T-cell (primary cell): ENCODE results near the gene PAPPA. TPM values are rescaled to one million over a fixed set of nuclear protein-coding genes. Genes with fewer than 3 reads are reported as not detected.

Source experiments
- ATAC-seq, 4 experiments: fragments of 200-7000 bp in 3 of 4; fragments of 150-1000 bp in 1 of 4; cut with Tn5 transposase; replicated peaks in 1 of 4; 1 replicate in 3 of 4; 2 replicates in 1 of 4; pipeline ENCODE4 v1.10.0; 2021; ENCODE audit warnings: moderate library complexity in 3 of 4, mild to moderate bottlenecking in 2 of 4, moderate number of reproducible peaks in 1 of 4
- CTCF ChIA-PET, 2 donors: fragments of 300-600 bp; sonication (Branson Sonifier 250); formaldehyde crosslinking; loops; one replicate each; lab custom pipeline; 2022; ENCODE audit warnings: antibody characterized with exemption in 2 of 2; lab: Charles Lee
- POLR2A ChIA-PET, 2 donors: fragments of 300-600 bp; sonication (Branson Sonifier 250); formaldehyde crosslinking; loops; one replicate each; lab custom pipeline; 2022; ENCODE audit warnings: antibody characterized with exemption in 2 of 2; lab: Charles Lee
- DNase-seq, 35 experiments: peaks; one replicate each; pipeline versions ENCODE4 v3.0.0 to v3.0.0-alpha.2; 2013 to 2023
- H3K27ac ChIP-seq: one replicate; pipeline ENCODE4 v1.5.1; 2013; ENCODE audit warnings: low read length
- H3K27me3 ChIP-seq, 2 experiments: replicated peaks in 1 of 2; 1 replicate in 1 of 2; 2 replicates in 1 of 2; pipeline versions ENCODE4 v1.6.1 to v1.7.0; 2013; ENCODE audit warnings: low read length in 1 of 2, mixed read lengths in 1 of 2; ENCODE audit not compliant: control insufficient read depth in 2 of 2, insufficient read depth in 2 of 2; ENCODE audit errors: extremely low read depth in 1 of 2
- H3K36me3 ChIP-seq, 2 donors: 1 replicate in 1 of 2; 2 replicates in 1 of 2; pipeline versions ENCODE4 v1.6.1 to v1.7.0; 2013; ENCODE audit warnings: low read length in 1 of 2; ENCODE audit not compliant: control insufficient read depth in 2 of 2, insufficient read depth in 1 of 2; ENCODE audit errors: extremely low read depth in 1 of 2
- H3K4me1 ChIP-seq, 2 experiments: 1 replicate in 1 of 2; 2 replicates in 1 of 2; pipeline versions ENCODE4 v1.6.1 to v1.7.0; 2013; ENCODE audit warnings: low read length in 2 of 2, mixed read lengths in 1 of 2; ENCODE audit not compliant: insufficient read depth in 2 of 2, control insufficient read depth in 1 of 2; ENCODE audit errors: extremely low read depth in 1 of 2
- H3K4me3 ChIP-seq, 2 donors: 1 replicate in 1 of 2; 2 replicates in 1 of 2; pipeline versions ENCODE4 v1.5.1 to v1.7.0; 2013; ENCODE audit warnings: mild to moderate bottlenecking in 2 of 2, low read length in 1 of 2, moderate library complexity in 1 of 2; ENCODE audit not compliant: control insufficient read depth in 1 of 2; ENCODE audit errors: extremely low read depth in 1 of 2
- H3K9me3 ChIP-seq: 2 replicates; pipeline ENCODE4 v1.7.0; 2013
- H3K27ac Mint-ChIP-seq, 2 donors: one replicate each; pipeline ENCODE4 v1.8.0; 2020 to 2021; ENCODE audit warnings: mild to moderate bottlenecking in 2 of 2, mixed read lengths in 2 of 2
- H3K27me3 Mint-ChIP-seq, 2 donors: one replicate each; pipeline ENCODE4 v1.8.0; 2021 to 2022; ENCODE audit warnings: mixed read lengths in 2 of 2
- H3K36me3 Mint-ChIP-seq: one replicate; pipeline ENCODE4 v1.8.0; 2021; ENCODE audit warnings: mixed read lengths
- H3K4me1 Mint-ChIP-seq, 3 donors: one replicate each; pipeline ENCODE4 v1.8.0; 2020 to 2022; ENCODE audit warnings: mixed read lengths in 3 of 3, mild to moderate bottlenecking in 1 of 3
- H3K4me3 Mint-ChIP-seq, 3 donors: one replicate each; pipeline ENCODE4 v1.8.0; 2020 to 2022; ENCODE audit warnings: mild to moderate bottlenecking in 3 of 3, mixed read lengths in 3 of 3, moderate library complexity in 3 of 3
- H3K9me3 Mint-ChIP-seq, 3 donors: one replicate each; pipeline ENCODE4 v1.8.0; 2020 to 2022; ENCODE audit warnings: mixed read lengths in 3 of 3
- WGBS: methylation state at CpG from one replicate; pipeline ENCODE4 v1.1.5; 2013; ENCODE audit warnings: missing lambda C conversion rate; ENCODE audit not compliant: insufficient coverage; 5-methylcytosine and 5-hydroxymethylcytosine counted together
- total RNA-seq, 35 experiments: library from RNA in 6 of 35; stranded (reverse) in 6 of 35; fragments of 120-200 nt in 1 of 35; gene quantifications; one replicate each; pipeline versions ENCODE4 v1.2.1 to v1.2.4 and lab custom pipeline; 2013 to 2026

The PAPPA gene
- total RNA-seq, 5 donors from 2014 or later (not counting 1 experiment from before 2014, with no cell fraction given) = 0.03 to 0.09 (median 0.07) TPM; not detected in 2

- H3K9me3 ChIP-seq = no peaks in the 10 kb centered on the region
- ChIA-PET POLR2A (no interaction called here), CTCF (no interaction called here)
- no peaks in the 10 kb centered on the region for H3K27me3 ChIP-seq
- H3K9me3 Mint-ChIP-seq = peaks cover 3 to 8% (median 4%) of the 10 kb centered on the region in 3 donors
- H3K36me3 ChIP-seq = no peaks in the 10 kb centered on the region
- no peaks in the 10 kb centered on the region for H3K4me1 ChIP-seq
- peaks cover 13% of the 10 kb centered on the region for H3K36me3 Mint-ChIP-seq
- H3K4me3 Mint-ChIP-seq = no peak overlapping the region
- H3K4me1 Mint-ChIP-seq = no peaks in the 10 kb centered on the region
- no CpG with 5 or more reads among the region's 2 CpGs for WGBS
- no peak overlapping the region for H3K4me3 ChIP-seq
- DNase-seq (no peak), ATAC-seq (no peak)
- H3K27ac ChIP-seq = no peak overlapping the region
- no peaks in the 10 kb centered on the region for H3K27me3 Mint-ChIP-seq
- H3K27ac Mint-ChIP-seq = no peak overlapping the region
Measured at GRCh38 chr9:116451500-116452115, 298.0 kb downstream of the PAPPA start.
